GM10266 (cell line): ENCODE data around the gene FBXO15.

Experiments
- DNase-seq: peaks from one replicate; pipeline ENCODE4 v3.0.0; 2012; ENCODE audit errors: extremely low spot score
- TF ChIP-seq, protein P1 (sequence below): IDR thresholded peaks from 2 replicates; pipeline ENCODE4 v1.5.1; 2012; ENCODE audit warnings: mild to moderate bottlenecking, low read depth; ENCODE audit not compliant: control insufficient read depth, insufficient read depth; ENCODE audit errors: missing control alignments

FBXO15 gene

DNA sequence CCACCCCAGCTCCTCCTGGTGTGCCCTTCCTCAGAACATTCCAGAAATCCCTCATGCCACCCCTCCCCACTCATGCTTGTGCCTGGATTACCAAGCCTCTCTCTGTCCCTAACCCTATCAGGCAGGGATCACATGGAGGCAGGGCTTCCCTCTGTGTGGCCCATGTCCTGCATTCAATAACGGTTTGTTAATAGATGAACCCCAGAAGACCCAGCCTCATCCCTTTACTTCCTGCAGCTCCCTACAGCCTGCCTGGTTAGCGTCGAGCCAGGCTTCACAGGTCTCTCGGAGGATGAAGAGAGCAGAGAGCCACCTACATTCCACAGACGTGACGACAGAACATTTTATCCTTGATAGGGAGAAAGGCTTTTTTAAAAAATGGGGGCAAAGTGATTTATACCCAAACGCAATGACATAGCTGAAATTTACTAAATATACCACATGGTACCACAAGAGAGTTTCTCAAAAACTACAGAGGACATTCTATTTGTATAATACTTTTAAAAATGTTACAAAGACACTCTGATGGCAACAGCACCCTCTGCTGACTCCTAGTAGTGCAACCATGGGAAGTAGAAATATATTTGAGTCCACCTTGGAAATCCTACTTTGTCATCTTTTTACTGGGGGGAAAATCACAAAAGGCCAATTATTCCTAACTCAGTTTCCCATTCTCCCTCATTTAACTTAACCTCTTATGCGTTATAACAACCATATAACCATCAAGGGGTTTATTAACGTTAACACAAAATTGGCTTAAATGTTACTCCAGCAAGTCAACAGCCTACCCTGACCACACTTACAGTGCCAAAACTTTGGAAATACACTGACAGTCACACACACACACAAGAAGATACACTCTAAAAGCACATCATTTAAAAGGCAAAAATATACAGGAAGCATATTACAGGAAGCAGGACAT is 30.7 kb downstream of the FBXO15 start:
- TF ChIP-seq, protein P1, sequence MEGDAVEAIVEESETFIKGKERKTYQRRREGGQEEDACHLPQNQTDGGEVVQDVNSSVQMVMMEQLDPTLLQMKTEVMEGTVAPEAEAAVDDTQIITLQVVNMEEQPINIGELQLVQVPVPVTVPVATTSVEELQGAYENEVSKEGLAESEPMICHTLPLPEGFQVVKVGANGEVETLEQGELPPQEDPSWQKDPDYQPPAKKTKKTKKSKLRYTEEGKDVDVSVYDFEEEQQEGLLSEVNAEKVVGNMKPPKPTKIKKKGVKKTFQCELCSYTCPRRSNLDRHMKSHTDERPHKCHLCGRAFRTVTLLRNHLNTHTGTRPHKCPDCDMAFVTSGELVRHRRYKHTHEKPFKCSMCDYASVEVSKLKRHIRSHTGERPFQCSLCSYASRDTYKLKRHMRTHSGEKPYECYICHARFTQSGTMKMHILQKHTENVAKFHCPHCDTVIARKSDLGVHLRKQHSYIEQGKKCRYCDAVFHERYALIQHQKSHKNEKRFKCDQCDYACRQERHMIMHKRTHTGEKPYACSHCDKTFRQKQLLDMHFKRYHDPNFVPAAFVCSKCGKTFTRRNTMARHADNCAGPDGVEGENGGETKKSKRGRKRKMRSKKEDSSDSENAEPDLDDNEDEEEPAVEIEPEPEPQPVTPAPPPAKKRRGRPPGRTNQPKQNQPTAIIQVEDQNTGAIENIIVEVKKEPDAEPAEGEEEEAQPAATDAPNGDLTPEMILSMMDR, result peak; percentile 52
- no peak for DNase-seq

DNA sequence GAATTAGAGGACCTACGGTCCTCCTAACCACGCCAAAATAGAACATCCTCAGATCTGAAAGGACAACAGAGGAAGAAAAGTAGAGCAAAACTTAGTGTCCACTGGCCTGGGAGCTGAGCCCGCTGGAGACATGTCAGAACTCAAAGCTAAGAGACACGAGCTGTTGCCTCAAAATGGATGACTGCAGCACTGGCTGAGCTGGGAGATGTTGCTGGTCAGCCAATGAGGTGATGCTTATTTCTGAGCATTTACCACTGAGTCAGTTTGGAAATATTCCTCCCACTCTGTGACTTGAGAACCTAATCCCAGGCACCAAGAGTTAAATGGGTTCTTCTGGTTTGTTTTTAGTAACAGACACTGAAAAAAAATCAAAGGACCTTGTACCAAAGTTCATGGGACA is 32.6 kb downstream of the FBXO15 start:
- no peak for DNase-seq
- TF ChIP-seq, protein P1, result no peak

DNA sequence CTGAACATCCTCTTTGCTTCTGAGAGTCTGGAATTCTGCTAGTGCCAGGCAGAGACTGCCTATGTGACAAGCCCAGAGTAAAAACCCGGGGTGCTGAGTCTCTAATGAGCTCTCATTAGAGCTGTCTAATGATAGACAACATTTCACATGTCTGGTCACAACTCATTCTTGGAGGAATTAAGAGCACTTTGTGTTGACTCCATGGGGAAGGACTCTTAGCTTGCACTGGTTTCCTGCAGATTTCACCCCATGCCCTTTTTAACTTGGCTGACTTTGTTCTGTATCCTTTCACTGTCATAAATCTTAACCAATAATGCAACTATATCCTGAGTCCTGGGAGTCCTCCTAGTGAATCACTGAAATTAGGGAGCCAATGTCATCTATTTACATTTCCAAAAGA is 33.5 kb downstream of the FBXO15 start:
- TF ChIP-seq, protein P1, result no peak
- no peak for DNase-seq

DNA sequence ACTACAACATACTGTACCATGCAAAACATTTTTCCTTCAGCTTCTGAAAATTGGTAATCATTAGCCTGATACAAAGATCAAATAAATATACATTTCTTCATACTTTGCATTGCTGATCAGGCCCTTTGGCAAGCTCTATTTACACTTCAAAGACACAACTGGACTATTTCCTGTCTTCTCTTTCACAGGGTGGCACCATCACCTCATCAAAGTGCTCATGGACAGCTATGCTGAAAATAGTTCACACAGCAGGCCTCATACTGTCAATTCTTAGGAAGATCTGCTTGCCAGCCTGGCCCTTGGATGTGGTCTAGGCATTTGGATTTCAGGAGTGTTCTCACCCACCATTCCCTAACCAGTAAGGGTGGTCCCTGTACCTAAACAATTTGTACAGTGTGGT is 33.9 kb downstream of the FBXO15 start:
- no peak for DNase-seq
- TF ChIP-seq, protein P1, result no peak

DNA sequence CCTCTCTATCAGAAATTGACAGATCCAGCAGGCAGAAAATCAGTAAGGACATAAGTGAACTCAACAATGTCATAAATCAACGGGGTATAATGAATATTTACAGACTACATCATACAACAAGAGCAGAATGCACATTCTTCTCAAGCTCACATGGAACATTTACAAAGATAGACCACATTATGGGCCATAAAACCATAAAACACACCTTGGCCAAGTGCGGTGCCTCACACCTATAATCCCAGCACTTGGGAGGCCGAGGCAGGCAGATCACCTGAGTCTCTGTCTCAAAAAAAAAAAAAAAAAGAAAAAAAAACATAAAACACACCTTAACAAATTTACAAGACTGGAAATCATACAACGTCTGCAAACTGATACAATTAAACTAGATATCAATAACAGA is 36.7 kb downstream of the FBXO15 start:
- TF ChIP-seq, protein P1, result no peak
- DNase-seq, result no peak

DNA sequence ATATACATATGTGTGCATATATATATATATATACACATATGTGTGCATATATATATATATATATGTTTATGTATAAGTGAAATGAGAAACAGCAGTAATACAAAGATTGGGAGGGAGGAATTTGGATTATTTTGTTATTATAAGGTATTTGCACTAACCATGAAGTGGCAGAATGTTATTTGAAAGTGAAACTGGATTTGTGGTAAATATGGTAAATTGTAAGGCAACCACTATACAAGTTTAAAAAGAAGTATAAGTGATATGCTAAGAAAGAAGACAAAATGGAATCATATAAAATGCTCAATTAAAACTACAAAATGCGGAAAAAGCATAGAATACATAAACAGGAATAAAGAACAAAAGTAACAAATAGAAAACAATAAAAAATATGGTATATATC is 37.5 kb downstream of the FBXO15 start:
- no peak for DNase-seq
- TF ChIP-seq, protein P1, result no peak

DNA sequence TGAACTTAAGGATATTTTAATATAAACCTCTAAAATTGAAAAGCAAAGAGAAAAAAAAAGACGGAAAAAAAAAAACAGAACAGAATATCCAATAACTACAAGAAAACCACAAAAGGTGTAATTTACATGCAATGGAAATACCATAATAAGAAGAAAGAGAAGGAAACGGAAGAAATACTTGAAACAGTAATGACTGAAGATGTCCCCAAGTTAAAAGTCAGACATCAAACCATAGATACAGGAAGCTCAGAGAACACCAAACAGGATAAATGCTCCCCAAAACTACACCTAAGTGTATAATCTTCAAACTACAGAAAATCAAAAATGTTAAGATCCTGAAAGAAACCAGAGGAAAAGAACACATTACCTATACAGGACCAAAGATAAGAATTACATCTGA is 39.2 kb downstream of the FBXO15 start:
- DNase-seq, result no peak

More for the DNA sequence above, 39.2 kb downstream of the FBXO15 start:
- TF ChIP-seq, protein P1, result no peak
